Measurements from ENCODE around the gene OR10S1.
"Not testable (repeated sequence)": the region's sequence is repeated elsewhere in the genome, so short reads cannot be mapped to it uniquely, and the experiment has no call there.

The OR10S1 gene, protein sequence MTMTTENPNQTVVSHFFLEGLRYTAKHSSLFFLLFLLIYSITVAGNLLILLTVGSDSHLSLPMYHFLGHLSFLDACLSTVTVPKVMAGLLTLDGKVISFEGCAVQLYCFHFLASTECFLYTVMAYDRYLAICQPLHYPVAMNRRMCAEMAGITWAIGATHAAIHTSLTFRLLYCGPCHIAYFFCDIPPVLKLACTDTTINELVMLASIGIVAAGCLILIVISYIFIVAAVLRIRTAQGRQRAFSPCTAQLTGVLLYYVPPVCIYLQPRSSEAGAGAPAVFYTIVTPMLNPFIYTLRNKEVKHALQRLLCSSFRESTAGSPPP

DNA sequence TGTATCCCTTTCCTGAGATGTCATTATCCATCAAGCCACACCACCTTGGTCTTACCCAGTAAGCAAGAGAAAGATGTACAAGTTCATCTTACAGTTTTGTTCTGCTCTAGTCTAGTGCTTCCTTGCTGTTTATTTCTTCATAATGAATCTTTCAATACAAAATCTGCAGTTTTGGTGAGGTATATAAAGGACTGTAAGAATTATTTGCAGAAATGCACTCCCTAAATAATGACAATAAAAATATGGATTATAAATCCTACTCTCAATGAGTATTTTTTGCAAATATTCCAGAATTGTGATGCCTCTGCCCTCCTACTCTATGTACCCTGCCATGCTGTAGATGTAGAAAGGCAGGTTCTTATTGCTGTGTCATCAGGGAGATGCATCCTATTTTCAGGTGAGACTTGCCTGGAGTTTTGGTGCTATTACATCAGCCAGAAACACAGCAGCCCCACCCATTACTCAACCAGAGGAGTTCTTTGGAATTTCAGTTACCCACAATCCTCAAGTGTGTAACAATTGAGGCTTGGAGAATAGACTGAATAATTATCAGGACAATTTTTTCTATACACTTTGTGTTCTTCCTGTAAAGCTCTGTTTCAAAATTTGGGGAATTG, at the start of gene OR10S1:
Gene OR10S1, minus strand, starts transcription at position 51 of the 617 bp plus-strand sequence. CDS start 117 bp downstream, outside the sequence.
- no peaks in the 10 kb centered on the region for H3K27me3 ChIP-seq (ENCODE audit: control insufficient read depth in 1 of 2, insufficient read depth in 2 of 2, low read length in 2 of 2)
- no peaks in the 10 kb centered on the region for H3K9me3 ChIP-seq (ENCODE audit: control insufficient read depth in 1 of 2, low read length in 2 of 2)
- no peak within 1 kb of the TSS for H3K27ac ChIP-seq (ENCODE audit: low read depth, low read length)
- no peaks in the 10 kb centered on the region for H3K36me3 ChIP-seq (ENCODE audit: control insufficient read depth in 1 of 2, insufficient read depth in 2 of 2, low read length in 2 of 2)
- H3K9ac ChIP-seq (ENCODE audit: low read depth in 1 of 2, low read length in 2 of 2), result no peak within 1 kb of the TSS
- H3K4me1 ChIP-seq (ENCODE audit: control insufficient read depth in 1 of 2, insufficient read depth in 2 of 2, low read length in 2 of 2), result no peaks in the 10 kb centered on the region
- H3K4me3 ChIP-seq (ENCODE audit: low read depth in 1 of 2, low read length in 2 of 2), result no peak within 1 kb of the TSS

DNA sequence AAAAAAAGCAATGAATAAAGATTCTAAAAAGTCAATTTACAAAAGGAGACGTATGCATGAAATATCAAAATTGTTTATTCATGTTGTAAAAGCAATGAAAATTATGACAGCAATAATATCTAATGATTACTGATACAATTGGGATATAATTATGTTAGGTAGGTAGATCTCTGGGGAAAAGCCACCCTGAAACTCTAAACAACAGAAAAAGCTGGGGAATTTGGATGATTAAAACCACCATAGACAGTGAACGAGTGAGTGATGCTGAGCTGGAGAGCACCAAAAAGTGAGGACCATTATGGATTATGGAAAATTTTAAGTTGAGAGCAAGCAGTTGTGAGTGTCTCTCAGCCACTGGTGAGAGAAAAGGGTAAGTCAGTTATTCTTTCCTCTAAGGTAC, 48.9 kb upstream of the OR10S1 start, which contains the start of gene OR10G8:
Gene OR10G8, plus strand, starts transcription at position 301 of the 400 bp plus-strand sequence. CDS start 2,825 bp downstream, outside the sequence.
- Histone ChIP-seq H3K4me3 (ENCODE audit: low read depth in 1 of 2, low read length in 2 of 2) (no peak within 1 kb of the TSS), H3K36me3 (ENCODE audit: control insufficient read depth in 1 of 2, insufficient read depth in 2 of 2, low read length in 2 of 2) (no peaks in the 10 kb centered on the region), H3K4me1 (ENCODE audit: control insufficient read depth in 1 of 2, insufficient read depth in 2 of 2, low read length in 2 of 2) (no peaks in the 10 kb centered on the region), H3K9ac (ENCODE audit: low read depth in 1 of 2, low read length in 2 of 2) (no peak within 1 kb of the TSS), H3K27ac (ENCODE audit: low read depth, low read length) (no peak within 1 kb of the TSS), H3K9me3 (ENCODE audit: control insufficient read depth in 1 of 2, low read length in 2 of 2) (no peaks in the 10 kb centered on the region), H3K27me3 (ENCODE audit: control insufficient read depth in 1 of 2, insufficient read depth in 2 of 2, low read length in 2 of 2) (no peaks in the 10 kb centered on the region)

DNA sequence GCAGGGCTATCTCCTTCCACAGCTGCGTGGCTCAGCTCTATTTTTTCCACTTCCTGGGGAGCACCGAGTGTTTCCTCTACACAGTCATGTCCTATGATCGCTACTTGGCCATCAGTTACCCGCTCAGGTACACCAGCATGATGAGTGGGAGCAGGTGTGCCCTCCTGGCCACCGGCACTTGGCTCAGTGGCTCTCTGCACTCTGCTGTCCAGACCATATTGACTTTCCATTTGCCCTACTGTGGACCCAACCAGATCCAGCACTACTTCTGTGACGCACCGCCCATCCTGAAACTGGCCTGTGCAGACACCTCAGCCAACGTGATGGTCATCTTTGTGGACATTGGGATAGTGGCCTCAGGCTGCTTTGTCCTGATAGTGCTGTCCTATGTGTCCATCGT, 38.3 kb upstream of the OR10S1 start:
- not testable (repeated sequence) for H3K27ac ChIP-seq (ENCODE audit: low read depth, low read length); H3K4me1 ChIP-seq (ENCODE audit: control insufficient read depth in 1 of 2, insufficient read depth in 2 of 2, low read length in 2 of 2); H3K27me3 ChIP-seq (ENCODE audit: control insufficient read depth in 1 of 2, insufficient read depth in 2 of 2, low read length in 2 of 2); H3K9me3 ChIP-seq (ENCODE audit: control insufficient read depth in 1 of 2, low read length in 2 of 2); H3K4me3 ChIP-seq (ENCODE audit: low read depth in 1 of 2, low read length in 2 of 2); H3K9ac ChIP-seq (ENCODE audit: low read depth in 1 of 2, low read length in 2 of 2); H3K36me3 ChIP-seq (ENCODE audit: control insufficient read depth in 1 of 2, insufficient read depth in 2 of 2, low read length in 2 of 2)

DNA sequence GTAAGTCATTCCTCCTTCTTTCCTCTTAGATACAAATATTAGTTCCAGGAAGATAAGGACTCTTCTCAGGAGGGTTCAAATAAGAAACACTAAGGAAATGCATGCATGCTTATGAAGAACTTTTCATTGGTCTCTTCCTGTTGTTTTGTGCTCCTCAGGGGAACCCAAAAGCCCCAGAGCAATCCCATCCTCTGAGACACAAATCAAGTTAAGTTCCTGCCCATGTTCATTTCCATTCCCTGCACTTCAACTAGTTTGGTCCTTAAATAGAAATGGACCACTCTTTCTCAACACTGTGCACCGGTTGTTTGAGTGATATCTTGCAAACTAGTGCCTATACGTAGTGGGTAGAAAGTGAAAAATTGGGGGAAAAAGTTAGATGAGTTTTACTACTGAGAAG, 35.1 kb upstream of the OR10S1 start, which contains the start of gene OR10G4:
Gene OR10G4, plus strand, starts transcription at position 301 of the 400 bp plus-strand sequence. CDS start 2,578 bp downstream, outside the sequence.
- no peak within 1 kb of the TSS for H3K4me3 ChIP-seq (ENCODE audit: low read depth in 1 of 2, low read length in 2 of 2)
- H3K9ac ChIP-seq (ENCODE audit: low read depth in 1 of 2, low read length in 2 of 2), result no peak within 1 kb of the TSS
- no peaks in the 10 kb centered on the region for H3K27me3 ChIP-seq (ENCODE audit: control insufficient read depth in 1 of 2, insufficient read depth in 2 of 2, low read length in 2 of 2)
- H3K9me3 ChIP-seq (ENCODE audit: control insufficient read depth in 1 of 2, low read length in 2 of 2), result no peaks in the 10 kb centered on the region
- H3K36me3 ChIP-seq (ENCODE audit: control insufficient read depth in 1 of 2, insufficient read depth in 2 of 2, low read length in 2 of 2), result no peaks in the 10 kb centered on the region
- no peak within 1 kb of the TSS for H3K27ac ChIP-seq (ENCODE audit: low read depth, low read length)
- no peaks in the 10 kb centered on the region for H3K4me1 ChIP-seq (ENCODE audit: control insufficient read depth in 1 of 2, insufficient read depth in 2 of 2, low read length in 2 of 2)

DNA sequence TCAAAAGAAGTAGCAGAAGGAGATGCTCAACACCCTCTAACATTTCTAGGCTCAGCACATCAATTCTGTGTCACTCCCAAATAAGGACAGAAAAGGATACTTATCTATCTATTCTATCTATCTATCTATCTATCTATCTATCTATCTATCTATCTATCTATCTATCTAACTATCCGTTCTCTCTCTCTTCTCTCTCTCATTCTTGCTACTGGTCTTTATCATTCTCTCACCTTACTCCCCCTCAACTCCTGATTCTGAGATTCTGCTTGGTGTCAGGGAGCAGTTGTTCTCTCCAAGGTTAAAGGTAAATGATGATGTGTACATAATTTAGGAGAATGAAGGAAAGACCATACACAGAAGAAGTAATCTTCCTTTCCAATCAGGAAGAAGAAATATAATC, 17.5 kb upstream of the OR10S1 start, which contains the start of gene OR10G6:
Gene OR10G6, minus strand, starts transcription at position 43 of the 400 bp plus-strand sequence. Its CDS starts 0 bp downstream, at position 43.
- Histone ChIP-seq H3K36me3 (ENCODE audit: control insufficient read depth in 1 of 2, insufficient read depth in 2 of 2, low read length in 2 of 2) (no peaks in the 10 kb centered on the region), H3K4me1 (ENCODE audit: control insufficient read depth in 1 of 2, insufficient read depth in 2 of 2, low read length in 2 of 2) (no peaks in the 10 kb centered on the region), H3K9ac (ENCODE audit: low read depth in 1 of 2, low read length in 2 of 2) (no peak within 1 kb of the TSS), H3K4me3 (ENCODE audit: low read depth in 1 of 2, low read length in 2 of 2) (no peak within 1 kb of the TSS), H3K9me3 (ENCODE audit: control insufficient read depth in 1 of 2, low read length in 2 of 2) (no peaks in the 10 kb centered on the region), H3K27me3 (ENCODE audit: control insufficient read depth in 1 of 2, insufficient read depth in 2 of 2, low read length in 2 of 2) (no peaks in the 10 kb centered on the region), H3K27ac (ENCODE audit: low read depth, low read length) (no peak within 1 kb of the TSS)

DNA sequence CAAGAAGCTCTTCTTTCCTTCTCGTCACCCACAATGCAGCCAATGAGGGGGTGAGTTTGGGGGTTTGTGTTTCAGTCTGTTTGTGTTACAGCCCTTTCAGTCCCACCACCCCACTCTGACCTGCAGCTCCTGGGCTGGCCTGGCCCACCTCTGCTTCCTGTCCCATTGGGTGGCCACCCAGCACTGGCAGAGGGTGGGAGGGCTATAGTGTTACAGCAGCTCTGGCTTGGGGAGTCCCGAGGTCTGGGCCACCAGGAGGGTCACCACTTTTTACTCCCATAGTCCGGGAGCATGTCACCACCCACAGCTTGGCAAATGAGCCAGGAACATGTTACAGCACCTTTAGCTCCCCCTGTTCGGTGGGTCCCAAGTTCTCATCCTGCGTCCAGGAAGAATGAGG, 1.7 kb upstream of the OR10S1 start:
- Histone ChIP-seq H3K27me3 (ENCODE audit: control insufficient read depth in 1 of 2, insufficient read depth in 2 of 2, low read length in 2 of 2) (no peaks in the 10 kb centered on the region), H3K9me3 (ENCODE audit: control insufficient read depth in 1 of 2, low read length in 2 of 2) (no peaks in the 10 kb centered on the region), H3K4me1 (ENCODE audit: control insufficient read depth in 1 of 2, insufficient read depth in 2 of 2, low read length in 2 of 2) (no peaks in the 10 kb centered on the region), H3K9ac (ENCODE audit: low read depth in 1 of 2, low read length in 2 of 2) (no peak overlapping the region), H3K4me3 (ENCODE audit: low read depth in 1 of 2, low read length in 2 of 2) (no peak overlapping the region), H3K27ac (ENCODE audit: low read depth, low read length) (no peak overlapping the region), H3K36me3 (ENCODE audit: control insufficient read depth in 1 of 2, insufficient read depth in 2 of 2, low read length in 2 of 2) (no peaks in the 10 kb centered on the region)

DNA sequence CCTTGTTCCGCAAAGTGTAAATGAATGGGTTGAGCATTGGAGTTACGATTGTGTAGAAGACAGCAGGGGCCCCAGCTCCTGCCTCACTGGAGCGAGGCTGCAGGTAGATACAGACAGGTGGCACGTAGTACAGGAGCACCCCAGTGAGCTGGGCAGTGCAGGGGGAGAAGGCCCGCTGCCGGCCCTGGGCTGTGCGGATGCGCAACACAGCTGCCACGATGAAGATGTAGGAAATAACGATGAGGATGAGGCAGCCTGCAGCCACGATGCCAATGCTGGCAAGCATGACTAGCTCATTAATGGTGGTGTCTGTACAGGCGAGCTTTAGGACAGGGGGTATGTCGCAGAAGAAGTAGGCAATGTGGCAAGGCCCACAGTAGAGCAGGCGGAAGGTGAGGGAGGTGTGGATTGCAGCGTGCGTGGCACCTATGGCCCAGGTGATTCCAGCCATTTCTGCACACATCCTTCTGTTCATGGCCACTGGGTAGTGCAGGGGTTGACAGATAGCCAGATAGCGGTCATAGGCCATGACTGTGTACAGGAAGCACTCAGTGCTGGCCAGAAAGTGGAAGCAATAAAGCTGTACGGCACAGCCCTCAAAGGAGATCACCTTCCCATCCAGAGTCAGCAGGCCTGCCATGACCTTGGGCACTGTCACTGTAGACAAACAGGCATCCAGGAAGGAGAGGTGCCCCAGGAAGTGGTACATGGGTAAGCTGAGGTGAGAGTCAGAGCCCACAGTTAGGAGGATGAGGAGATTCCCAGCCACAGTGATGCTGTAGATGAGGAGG, 616 bp downstream of the OR10S1 start:
- Histone ChIP-seq H3K9me3 (ENCODE audit: control insufficient read depth in 1 of 2, low read length in 2 of 2) (no peaks in the 10 kb centered on the region), H3K27ac (ENCODE audit: low read depth, low read length) (no peak overlapping the region), H3K4me3 (ENCODE audit: low read depth in 1 of 2, low read length in 2 of 2) (no peak overlapping the region), H3K4me1 (ENCODE audit: control insufficient read depth in 1 of 2, insufficient read depth in 2 of 2, low read length in 2 of 2) (no peaks in the 10 kb centered on the region), H3K27me3 (ENCODE audit: control insufficient read depth in 1 of 2, insufficient read depth in 2 of 2, low read length in 2 of 2) (no peaks in the 10 kb centered on the region), H3K36me3 (ENCODE audit: control insufficient read depth in 1 of 2, insufficient read depth in 2 of 2, low read length in 2 of 2) (no peaks in the 10 kb centered on the region), H3K9ac (ENCODE audit: low read depth in 1 of 2, low read length in 2 of 2) (no peak overlapping the region)

DNA sequence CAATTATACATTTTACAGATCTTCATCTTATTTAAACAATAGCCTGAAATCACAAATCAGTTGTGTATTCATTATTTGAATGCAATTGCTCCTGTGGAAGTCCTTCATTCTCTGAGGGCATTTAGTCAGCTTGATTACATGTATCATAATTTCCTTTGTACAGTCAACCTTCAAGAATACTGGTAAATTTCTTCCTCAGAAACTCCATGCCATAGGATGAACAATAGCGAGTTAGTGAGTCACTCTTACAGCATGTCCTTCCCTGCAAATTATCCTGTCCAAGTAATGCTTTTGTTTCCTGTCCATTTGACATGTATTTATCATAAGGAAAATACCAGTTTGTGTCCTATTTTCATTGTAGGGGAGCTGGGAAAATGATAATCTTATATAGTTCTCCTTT, 3.8 kb downstream of the OR10S1 start:
- H3K9ac ChIP-seq (ENCODE audit: low read depth in 1 of 2, low read length in 2 of 2), result no peak overlapping the region
- H3K4me3 ChIP-seq (ENCODE audit: low read depth in 1 of 2, low read length in 2 of 2), result no peak overlapping the region
- no peaks in the 10 kb centered on the region for H3K9me3 ChIP-seq (ENCODE audit: control insufficient read depth in 1 of 2, low read length in 2 of 2)
- no peaks in the 10 kb centered on the region for H3K36me3 ChIP-seq (ENCODE audit: control insufficient read depth in 1 of 2, insufficient read depth in 2 of 2, low read length in 2 of 2)
- no peak overlapping the region for H3K27ac ChIP-seq (ENCODE audit: low read depth, low read length)
- no peaks in the 10 kb centered on the region for H3K4me1 ChIP-seq (ENCODE audit: control insufficient read depth in 1 of 2, insufficient read depth in 2 of 2, low read length in 2 of 2)
- H3K27me3 ChIP-seq (ENCODE audit: control insufficient read depth in 1 of 2, insufficient read depth in 2 of 2, low read length in 2 of 2), result no peaks in the 10 kb centered on the region

DNA sequence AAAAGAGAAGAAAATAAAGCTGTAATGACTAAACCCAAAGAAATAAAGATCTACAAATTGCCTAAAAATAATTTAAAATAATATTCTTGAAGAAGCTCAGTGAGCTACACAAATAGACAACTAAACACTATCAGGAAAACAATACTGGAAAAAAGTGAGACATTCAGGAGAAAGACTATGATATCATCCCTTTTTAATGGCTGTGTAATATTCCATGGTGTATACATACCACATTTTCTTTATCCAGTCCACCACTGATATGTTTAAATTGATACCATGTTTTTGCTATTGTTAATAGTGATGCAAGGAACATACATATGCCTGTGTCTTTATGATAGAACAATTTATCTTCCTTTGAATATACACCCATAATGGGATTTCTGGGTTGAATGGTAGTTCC, 20.8 kb downstream of the OR10S1 start:
- no peak overlapping the region for H3K9ac ChIP-seq (ENCODE audit: low read depth in 1 of 2, low read length in 2 of 2)
- no peaks in the 10 kb centered on the region for H3K27me3 ChIP-seq (ENCODE audit: control insufficient read depth in 1 of 2, insufficient read depth in 2 of 2, low read length in 2 of 2)
- no peaks in the 10 kb centered on the region for H3K4me1 ChIP-seq (ENCODE audit: control insufficient read depth in 1 of 2, insufficient read depth in 2 of 2, low read length in 2 of 2)
- no peak overlapping the region for H3K4me3 ChIP-seq (ENCODE audit: low read depth in 1 of 2, low read length in 2 of 2)
- peaks cover 2 to 6% of the 10 kb centered on the region in 2 donors for H3K9me3 ChIP-seq (ENCODE audit: control insufficient read depth in 1 of 2, low read length in 2 of 2)
- H3K27ac ChIP-seq (ENCODE audit: low read depth, low read length), result no peak overlapping the region
- H3K36me3 ChIP-seq (ENCODE audit: control insufficient read depth in 1 of 2, insufficient read depth in 2 of 2, low read length in 2 of 2), result no peaks in the 10 kb centered on the region

DNA sequence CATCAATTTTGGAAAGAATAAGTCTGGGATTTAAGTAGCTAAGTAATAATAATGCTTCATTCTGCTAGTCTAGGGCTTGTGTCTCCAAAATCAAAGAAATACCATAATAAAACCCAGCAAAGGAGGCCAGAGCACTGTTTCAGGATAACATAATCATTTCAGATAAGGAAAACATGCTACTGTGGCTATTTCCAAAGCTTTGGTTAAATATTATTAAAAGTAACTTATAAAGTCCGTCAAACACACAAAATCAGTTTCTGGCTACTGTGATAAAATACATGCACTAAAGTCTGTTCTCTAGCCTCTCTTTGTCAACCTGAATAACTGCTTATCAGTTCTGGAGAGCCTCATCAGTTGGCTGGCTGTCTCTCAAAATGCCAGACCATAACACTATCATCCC, 32.4 kb downstream of the OR10S1 start:
- no peak overlapping the region for H3K9ac ChIP-seq (ENCODE audit: low read depth in 1 of 2, low read length in 2 of 2)
- no peaks in the 10 kb centered on the region for H3K9me3 ChIP-seq (ENCODE audit: control insufficient read depth in 1 of 2, low read length in 2 of 2)
- H3K4me3 ChIP-seq (ENCODE audit: low read depth in 1 of 2, low read length in 2 of 2), result no peak overlapping the region
- no peaks in the 10 kb centered on the region for H3K27me3 ChIP-seq (ENCODE audit: control insufficient read depth in 1 of 2, insufficient read depth in 2 of 2, low read length in 2 of 2)
- H3K27ac ChIP-seq (ENCODE audit: low read depth, low read length), result no peak overlapping the region
- H3K36me3 ChIP-seq (ENCODE audit: control insufficient read depth in 1 of 2, insufficient read depth in 2 of 2, low read length in 2 of 2), result no peaks in the 10 kb centered on the region
- no peaks in the 10 kb centered on the region for H3K4me1 ChIP-seq (ENCODE audit: control insufficient read depth in 1 of 2, insufficient read depth in 2 of 2, low read length in 2 of 2)

All from duodenal mucosa (tissue), 2 donors.